ENCODE measurements around the gene C1orf74. TPM values are rescaled to one million over a fixed set of nuclear protein-coding genes. Genes with fewer than 3 reads are reported as not detected.

Gene C1orf74
- total RNA-seq, 4 donors from 2014 or later = 2.3 to 3.7 (median 2.8) TPM

DNA sequence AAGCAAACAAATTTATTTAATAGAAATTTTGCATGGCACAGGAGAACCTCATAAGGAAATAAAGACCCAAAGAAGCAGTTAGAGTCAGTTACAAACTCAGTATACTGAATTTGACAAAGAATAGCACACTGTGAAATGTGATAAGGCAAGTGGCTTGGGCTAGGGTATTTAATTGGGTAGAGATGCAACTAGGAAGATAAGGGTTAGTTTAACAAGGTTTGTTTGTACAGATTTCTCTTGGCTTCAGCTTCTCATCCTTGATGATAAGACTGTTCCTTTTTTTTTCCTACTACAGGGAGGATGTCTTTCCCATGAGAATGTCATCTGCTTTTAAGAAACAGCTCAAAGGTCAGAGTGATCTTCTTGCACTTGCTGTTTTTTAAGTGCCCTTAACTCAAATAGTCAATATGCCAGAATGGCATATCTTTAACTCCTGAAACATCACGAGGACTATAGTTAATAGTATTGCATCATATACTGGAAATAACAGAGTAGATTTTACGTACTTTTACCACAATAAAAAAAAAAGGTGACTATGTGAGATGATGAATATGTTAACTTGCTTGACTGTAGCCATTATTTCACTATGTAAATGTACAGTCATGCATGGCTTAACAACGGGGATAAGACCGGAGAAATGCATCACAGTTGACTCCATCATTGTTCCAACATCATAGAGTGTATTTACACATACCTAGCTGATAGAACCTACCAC is 37.8 kb downstream of the C1orf74 start:
- WGBS, 2 donors = 81 to 83% methylated on average over 4 of the region's 4 CpGs
- DNase-seq (ENCODE audit: low spot score in 2 of 2) = no peak
- TF ChIP-seq, protein P1, sequence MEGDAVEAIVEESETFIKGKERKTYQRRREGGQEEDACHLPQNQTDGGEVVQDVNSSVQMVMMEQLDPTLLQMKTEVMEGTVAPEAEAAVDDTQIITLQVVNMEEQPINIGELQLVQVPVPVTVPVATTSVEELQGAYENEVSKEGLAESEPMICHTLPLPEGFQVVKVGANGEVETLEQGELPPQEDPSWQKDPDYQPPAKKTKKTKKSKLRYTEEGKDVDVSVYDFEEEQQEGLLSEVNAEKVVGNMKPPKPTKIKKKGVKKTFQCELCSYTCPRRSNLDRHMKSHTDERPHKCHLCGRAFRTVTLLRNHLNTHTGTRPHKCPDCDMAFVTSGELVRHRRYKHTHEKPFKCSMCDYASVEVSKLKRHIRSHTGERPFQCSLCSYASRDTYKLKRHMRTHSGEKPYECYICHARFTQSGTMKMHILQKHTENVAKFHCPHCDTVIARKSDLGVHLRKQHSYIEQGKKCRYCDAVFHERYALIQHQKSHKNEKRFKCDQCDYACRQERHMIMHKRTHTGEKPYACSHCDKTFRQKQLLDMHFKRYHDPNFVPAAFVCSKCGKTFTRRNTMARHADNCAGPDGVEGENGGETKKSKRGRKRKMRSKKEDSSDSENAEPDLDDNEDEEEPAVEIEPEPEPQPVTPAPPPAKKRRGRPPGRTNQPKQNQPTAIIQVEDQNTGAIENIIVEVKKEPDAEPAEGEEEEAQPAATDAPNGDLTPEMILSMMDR (IDR thresholded peaks at IDR 0.05) = no peak
- TF ChIP-seq POLR2A (IDR thresholded peaks at IDR 0.05) = no peak
- intact Hi-C loops (cut with DNase I; ENCODE audit: low total_unique reads) = loop anchor here (10.0 kb wide), 1 partner anchor 52 kb away; no protein-coding TSS in a partner anchor
- H3K4me3 ChIP-seq (ENCODE audit: low read depth, poor library complexity, severe bottlenecking) = no peak overlapping the region

GRCh38 chr1:209743145-209743482 is 41.2 kb downstream of the C1orf74 start:
- no peak for DNase-seq (ENCODE audit: low spot score in 2 of 2)
- no peak overlapping the region for H3K4me3 ChIP-seq (ENCODE audit: low read depth, poor library complexity, severe bottlenecking)
- 52 to 57% methylated on average over 1 to 2 of the region's 2 CpGs for WGBS, 2 donors
- intact Hi-C loops (cut with DNase I; ENCODE audit: low total_unique reads) = loop anchor here (10.0 kb wide), 1 partner anchor 48 kb away; no protein-coding TSS in a partner anchor
- TF ChIP-seq, protein P1 (IDR thresholded peaks at IDR 0.05) = no peak
- no peak for TF ChIP-seq POLR2A (IDR thresholded peaks at IDR 0.05)

GRCh38 chr1:209742409-209743144 is 41.8 kb downstream of the C1orf74 start:
- intact Hi-C loops (cut with DNase I; ENCODE audit: low total_unique reads) = loop anchor here (10.0 kb wide), 1 partner anchor 48 kb away; no protein-coding TSS in a partner anchor
- 49 to 53% methylated on average over 8 of the region's 8 CpGs for WGBS, 2 donors
- TF ChIP-seq, protein P1 (IDR thresholded peaks at IDR 0.05) = no peak
- TF ChIP-seq POLR2A (IDR thresholded peaks at IDR 0.05) = no peak
- no peak for DNase-seq (ENCODE audit: low spot score in 2 of 2)
- no peak overlapping the region for H3K4me3 ChIP-seq (ENCODE audit: low read depth, poor library complexity, severe bottlenecking)

DNA sequence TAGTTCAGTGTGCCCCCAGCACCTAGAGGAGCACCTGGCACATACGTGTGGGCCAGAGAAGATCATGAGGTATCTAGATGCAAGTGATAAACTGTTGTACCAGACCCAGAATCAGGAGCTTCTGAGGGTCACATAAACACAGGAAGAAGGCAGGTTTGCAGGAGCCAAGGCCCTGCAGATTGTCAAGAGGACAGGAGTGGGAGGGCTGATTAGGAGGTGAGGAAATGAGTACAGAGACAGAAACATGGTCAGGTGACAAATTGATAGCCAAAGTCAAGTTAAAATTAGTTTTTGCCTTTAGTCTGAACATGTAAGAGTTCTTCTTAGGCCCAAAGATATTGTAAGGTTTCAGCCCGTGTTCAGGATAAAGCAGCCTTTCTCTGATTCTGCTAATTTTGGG is 42.5 kb downstream of the C1orf74 start:
- WGBS, 2 donors = 76% methylated on average over 2 of the region's 2 CpGs
- no peak for DNase-seq (ENCODE audit: low spot score in 2 of 2)
- no peak overlapping the region for H3K4me3 ChIP-seq (ENCODE audit: low read depth, poor library complexity, severe bottlenecking)
- TF ChIP-seq POLR2A (IDR thresholded peaks at IDR 0.05) = no peak
- TF ChIP-seq, protein P1 (IDR thresholded peaks at IDR 0.05) = no peak
- intact Hi-C loops (cut with DNase I; ENCODE audit: low total_unique reads) = loop anchor here (10.0 kb wide), 1 partner anchor 47 kb away; no protein-coding TSS in a partner anchor

- DNase-seq (ENCODE audit: low spot score in 2 of 2) = no peak
- intact Hi-C loops (cut with DNase I; ENCODE audit: low total_unique reads) = loop anchor here (10.0 kb wide), 1 partner anchor 46 kb away; no protein-coding TSS in a partner anchor
- TF ChIP-seq, protein P1 (IDR thresholded peaks at IDR 0.05) = no peak
- no peak for TF ChIP-seq POLR2A (IDR thresholded peaks at IDR 0.05)
- H3K4me3 ChIP-seq (ENCODE audit: low read depth, poor library complexity, severe bottlenecking) = no peak overlapping the region
- 94 to 96% methylated on average over 3 of the region's 3 CpGs for WGBS, 2 donors
Measured at GRCh38 chr1:209741193-209741592, 43.2 kb downstream of the C1orf74 start.
